RWPE1 (cell line): ENCODE data around the gene CCND3.

Experiments used
- CTCF ChIA-PET: fragments of 350-600 bp; sonication (Branson Sonifier 250); formaldehyde crosslinking; extraction: SDS; loops from one replicate; lab custom pipeline; 2021; lab: Yijun Ruan, JAX
- POLR2A ChIA-PET: fragments of 400-600 bp; formaldehyde crosslinking; extraction: SDS; loops from one replicate; lab custom pipeline; 2020; ENCODE audit warnings: antibody characterized with exemption; ENCODE audit not compliant: low non-redundant PET; lab: Yijun Ruan, JAX
- DNase-seq: peaks from one replicate; pipeline ENCODE4 v3.0.0; 2012; ENCODE audit warnings: low spot score
- H3K27ac ChIP-seq: fragments of 450-650 bp; 2 replicates; pipeline ENCODE4 v1.5.1; 2017
- CTCF ChIP-seq: fragments of 450-650 bp; conservative IDR thresholded peaks from 2 replicates; pipeline ENCODE4 v1.5.1; 2017; ENCODE audit warnings: low read depth, mild to moderate bottlenecking

CCND3 gene

GRCh38 chr6:41964201-41964887 lies 22.7 kb upstream of the CCND3 start:
- H3K27ac ChIP-seq = no peak overlapping the region
- no peak for DNase-seq
- TF ChIP-seq CTCF = no peak
- ChIA-PET POLR2A (no interaction called here), CTCF (interaction anchor here (0.9 kb wide), 1 partner anchor 177 kb away, joined by 3 read pairs; the partner anchor contains the start of gene TOMM6)

DNA sequence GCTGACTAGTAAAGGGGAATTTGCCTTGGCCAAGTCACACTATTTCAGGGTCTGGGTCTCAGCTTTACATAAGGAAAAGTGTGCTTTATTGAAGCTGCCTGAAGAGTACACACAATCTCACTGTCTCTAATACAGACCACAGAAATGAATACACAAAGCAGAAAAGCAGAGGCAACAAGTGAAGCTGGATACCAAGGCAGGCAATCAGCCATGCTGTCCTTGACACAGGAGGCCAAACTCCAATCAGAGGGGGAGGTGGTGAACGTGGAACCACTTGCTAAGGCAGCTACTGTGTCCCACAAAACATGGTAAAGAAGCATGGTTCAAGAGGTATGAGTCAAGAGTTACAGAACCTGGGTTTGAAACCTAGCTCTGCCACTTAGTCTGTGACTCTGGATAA lies 21.8 kb upstream of the CCND3 start:
- ChIA-PET CTCF (interaction anchor here (0.6 to 1.2 kb wide), 4 partner anchors 15 to 176 kb away, joined by 3 to 4 read pairs (median 4); partner anchors contain the start of genes BYSL, MED20 and TOMM6), POLR2A (interaction anchor here (0.7 kb wide), 1 partner anchor 25 kb away, joined by 4 read pairs; no protein-coding TSS in a partner anchor)
- no peak for DNase-seq
- no peak overlapping the region for H3K27ac ChIP-seq
- no peak for TF ChIP-seq CTCF

DNA sequence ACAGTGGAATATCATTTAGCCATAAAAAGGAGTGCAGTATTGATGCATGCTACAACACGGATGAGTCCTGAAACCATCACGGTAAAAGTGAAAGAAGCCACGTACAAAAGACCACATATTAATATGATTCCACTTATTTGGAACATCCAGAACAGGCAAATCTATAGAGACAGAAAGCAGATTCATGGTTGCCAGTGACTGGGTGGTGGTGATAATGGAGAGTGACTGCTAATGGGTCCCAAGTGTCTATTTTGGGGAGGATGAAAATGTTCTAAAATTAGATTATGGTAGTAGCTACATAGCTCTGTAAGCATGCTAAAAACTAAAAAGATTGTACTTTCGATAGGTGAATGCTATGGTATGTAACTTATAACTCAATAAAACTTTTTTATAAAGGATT lies 18.4 kb upstream of the CCND3 start:
- no peak for DNase-seq
- no peak for TF ChIP-seq CTCF
- ChIA-PET POLR2A (no interaction called here), CTCF (interaction anchor here (0.6 kb wide), 1 partner anchor 142 kb away, joined by 4 read pairs; no protein-coding TSS in a partner anchor)
- H3K27ac ChIP-seq = no peak overlapping the region

- TF ChIP-seq CTCF = no peak
- ChIA-PET POLR2A (no interaction called here), CTCF (no interaction called here)
- DNase-seq = no peak
- no peak overlapping the region for H3K27ac ChIP-seq
These were observed 16.6 kb upstream of the CCND3 start for GRCh38 chr6:41958022-41958856.

GRCh38 chr6:41957117-41957516 lies 15.5 kb upstream of the CCND3 start:
- ChIA-PET CTCF (no interaction called here), POLR2A (no interaction called here)
- no peak overlapping the region for H3K27ac ChIP-seq
- no peak for TF ChIP-seq CTCF
- DNase-seq = no peak

- ChIA-PET POLR2A (no interaction called here), CTCF (no interaction called here)
- H3K27ac ChIP-seq = no peak overlapping the region
These were observed 13.8 kb upstream of the CCND3 start for GRCh38 chr6:41955412-41955811.

More at GRCh38 chr6:41955412-41955811, 13.8 kb upstream of the CCND3 start:
- TF ChIP-seq CTCF = no peak
- DNase-seq = no peak
